Measurements from ENCODE around the gene HOXC4.

Gene HOXC4

DNA sequence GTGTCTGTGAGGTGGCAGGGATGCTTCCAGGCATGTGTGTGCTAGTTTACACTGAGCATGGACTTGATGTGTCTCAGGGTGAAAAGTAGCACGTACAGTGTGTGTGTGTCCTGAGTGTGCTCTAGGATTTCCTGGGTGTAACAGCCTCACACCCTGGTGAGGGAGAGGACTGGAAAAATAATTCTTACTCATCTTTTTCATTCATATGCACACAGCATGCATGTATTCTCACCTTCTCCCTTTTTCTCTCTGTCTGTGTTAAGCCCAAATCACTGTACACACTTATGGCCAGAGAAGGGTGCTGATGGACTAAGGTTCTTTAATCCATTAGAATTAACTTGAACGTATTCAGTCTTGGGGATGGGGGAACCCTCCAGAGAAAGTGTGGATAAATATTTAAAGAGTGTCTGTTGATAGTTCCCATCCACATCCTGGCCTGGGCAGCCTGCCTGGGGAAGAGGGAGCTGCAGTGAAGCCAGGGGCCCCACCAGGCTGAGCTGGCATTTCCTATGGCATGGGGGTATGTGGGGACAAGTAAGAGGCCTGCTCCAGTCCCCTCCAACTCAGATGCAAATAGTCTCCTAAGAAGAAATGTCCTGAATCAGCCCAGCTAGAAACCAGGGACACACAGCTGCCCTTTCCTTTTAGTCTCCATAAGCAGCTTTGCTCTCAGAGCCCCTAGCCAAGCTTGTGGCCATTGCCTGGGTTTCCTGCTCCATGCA, 45.9 kb upstream of the HOXC4 start (continued):
- TF ChIP-seq ZNF585B (tag by site-specific recombination; IDR thresholded peaks at IDR 0.05) (no peak), ZNF600 (tag by site-specific recombination; IDR thresholded peaks at IDR 0.05) (peak; percentile 16; the same call in 1 of the 2 replicates)

DNA sequence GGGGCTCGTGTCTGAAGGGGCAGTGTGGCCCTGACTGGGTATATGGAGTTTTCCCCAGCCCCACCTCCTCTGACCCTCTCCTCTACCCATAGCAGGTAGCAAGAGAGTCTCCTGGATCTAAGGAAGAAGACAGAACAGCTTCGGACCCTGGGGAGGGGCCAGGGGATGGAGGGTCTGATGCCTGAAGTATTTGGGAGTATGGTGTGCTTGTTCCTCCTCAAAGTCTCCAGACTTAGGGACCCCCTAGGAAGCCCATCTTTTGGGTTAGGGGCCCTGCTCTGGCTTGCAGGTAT, 45.4 kb upstream of the HOXC4 start:
- no peak overlapping the region for H3K4me3 ChIP-seq (ENCODE audit: low read depth, low read length)

More for the DNA sequence above, 45.4 kb upstream of the HOXC4 start:
- Histone ChIP-seq H3K4me1 (ENCODE audit: control insufficient read depth, insufficient read depth, low read length) (peaks cover 35% of the 10 kb centered on the region), H3K36me3 (ENCODE audit: control insufficient read depth in 2 of 2, insufficient read depth in 1 of 2, low read length in 2 of 2) (peaks cover 3 to 6% of the 10 kb centered on the region in 2 experiments; a peak in 1 of 3 replicates), H3K9me3 (ENCODE audit: control insufficient read depth, insufficient read depth, low read depth, low read length) (no peaks in the 10 kb centered on the region), H3K27ac (ENCODE audit: extremely low read depth, low read depth, low read length) (peak overlapping the region; percentile 57; the same call in 1 of the 2 replicates)
- ChIA-PET POLR2A (interaction anchor here (0.6 to 2.6 kb wide), 9 partner anchors 8 to 271 kb away, joined by 3 to 39 read pairs (median 8); partner anchors contain the start of genes CBX5, HOXC5 and HOXC9), CTCF (interaction anchor here (0.7 to 7.9 kb wide), 21 partner anchors 8 to 261 kb away, joined by 3 to 111 read pairs (median 7); partner anchors contain the start of genes HOXC5 and SMUG1)
- TF ChIP-seq ZNF558 (tag by site-specific recombination; IDR thresholded peaks at IDR 0.05): no peak
- TF ChIP-seq, protein P1, sequence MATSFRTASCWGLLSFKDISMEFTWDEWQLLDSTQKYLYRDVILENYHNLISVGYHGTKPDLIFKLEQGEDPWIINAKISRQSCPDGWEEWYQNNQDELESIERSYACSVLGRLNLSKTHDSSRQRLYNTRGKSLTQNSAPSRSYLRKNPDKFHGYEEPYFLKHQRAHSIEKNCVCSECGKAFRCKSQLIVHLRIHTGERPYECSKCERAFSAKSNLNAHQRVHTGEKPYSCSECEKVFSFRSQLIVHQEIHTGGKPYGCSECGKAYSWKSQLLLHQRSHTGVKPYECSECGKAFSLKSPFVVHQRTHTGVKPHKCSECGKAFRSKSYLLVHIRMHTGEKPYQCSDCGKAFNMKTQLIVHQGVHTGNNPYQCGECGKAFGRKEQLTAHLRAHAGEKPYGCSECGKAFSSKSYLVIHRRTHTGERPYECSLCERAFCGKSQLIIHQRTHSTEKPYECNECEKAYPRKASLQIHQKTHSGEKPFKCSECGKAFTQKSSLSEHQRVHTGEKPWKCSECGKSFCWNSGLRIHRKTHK (tag by site-specific recombination; IDR thresholded peaks at IDR 0.05): no peak
- TF ChIP-seq, protein P2, sequence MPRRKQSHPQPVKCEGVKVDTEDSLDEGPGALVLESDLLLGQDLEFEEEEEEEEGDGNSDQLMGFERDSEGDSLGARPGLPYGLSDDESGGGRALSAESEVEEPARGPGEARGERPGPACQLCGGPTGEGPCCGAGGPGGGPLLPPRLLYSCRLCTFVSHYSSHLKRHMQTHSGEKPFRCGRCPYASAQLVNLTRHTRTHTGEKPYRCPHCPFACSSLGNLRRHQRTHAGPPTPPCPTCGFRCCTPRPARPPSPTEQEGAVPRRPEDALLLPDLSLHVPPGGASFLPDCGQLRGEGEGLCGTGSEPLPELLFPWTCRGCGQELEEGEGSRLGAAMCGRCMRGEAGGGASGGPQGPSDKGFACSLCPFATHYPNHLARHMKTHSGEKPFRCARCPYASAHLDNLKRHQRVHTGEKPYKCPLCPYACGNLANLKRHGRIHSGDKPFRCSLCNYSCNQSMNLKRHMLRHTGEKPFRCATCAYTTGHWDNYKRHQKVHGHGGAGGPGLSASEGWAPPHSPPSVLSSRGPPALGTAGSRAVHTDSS (tag by site-specific recombination; IDR thresholded peaks at IDR 0.05): no peak
- no peak for TF ChIP-seq ZNF146 (tag by site-specific recombination; IDR thresholded peaks at IDR 0.05)
- no peak for TF ChIP-seq GLI4 (tag by site-specific recombination; IDR thresholded peaks at IDR 0.05)
- no peak for TF ChIP-seq ZNF114 (tag by site-specific recombination; IDR thresholded peaks at IDR 0.05)
- 0 out of 2 replicates have a peak, but pooled peaks have one; percentile 40 for TF ChIP-seq SCRT2 (tag by site-specific recombination; IDR thresholded peaks at IDR 0.05)
- TF ChIP-seq, protein P3, sequence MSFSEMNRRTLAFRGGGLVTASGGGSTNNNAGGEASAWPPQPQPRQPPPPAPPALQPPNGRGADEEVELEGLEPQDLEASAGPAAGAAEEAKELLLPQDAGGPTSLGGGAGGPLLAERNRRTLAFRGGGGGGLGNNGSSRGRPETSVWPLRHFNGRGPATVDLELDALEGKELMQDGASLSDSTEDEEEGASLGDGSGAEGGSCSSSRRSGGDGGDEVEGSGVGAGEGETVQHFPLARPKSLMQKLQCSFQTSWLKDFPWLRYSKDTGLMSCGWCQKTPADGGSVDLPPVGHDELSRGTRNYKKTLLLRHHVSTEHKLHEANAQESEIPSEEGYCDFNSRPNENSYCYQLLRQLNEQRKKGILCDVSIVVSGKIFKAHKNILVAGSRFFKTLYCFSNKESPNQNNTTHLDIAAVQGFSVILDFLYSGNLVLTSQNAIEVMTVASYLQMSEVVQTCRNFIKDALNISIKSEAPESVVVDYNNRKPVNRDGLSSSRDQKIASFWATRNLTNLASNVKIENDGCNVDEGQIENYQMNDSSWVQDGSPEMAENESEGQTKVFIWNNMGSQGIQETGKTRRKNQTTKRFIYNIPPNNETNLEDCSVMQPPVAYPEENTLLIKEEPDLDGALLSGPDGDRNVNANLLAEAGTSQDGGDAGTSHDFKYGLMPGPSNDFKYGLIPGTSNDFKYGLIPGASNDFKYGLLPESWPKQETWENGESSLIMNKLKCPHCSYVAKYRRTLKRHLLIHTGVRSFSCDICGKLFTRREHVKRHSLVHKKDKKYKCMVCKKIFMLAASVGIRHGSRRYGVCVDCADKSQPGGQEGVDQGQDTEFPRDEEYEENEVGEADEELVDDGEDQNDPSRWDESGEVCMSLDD (tag by site-specific recombination; IDR thresholded peaks at IDR 0.05): no peak
- TF ChIP-seq, protein P4, sequence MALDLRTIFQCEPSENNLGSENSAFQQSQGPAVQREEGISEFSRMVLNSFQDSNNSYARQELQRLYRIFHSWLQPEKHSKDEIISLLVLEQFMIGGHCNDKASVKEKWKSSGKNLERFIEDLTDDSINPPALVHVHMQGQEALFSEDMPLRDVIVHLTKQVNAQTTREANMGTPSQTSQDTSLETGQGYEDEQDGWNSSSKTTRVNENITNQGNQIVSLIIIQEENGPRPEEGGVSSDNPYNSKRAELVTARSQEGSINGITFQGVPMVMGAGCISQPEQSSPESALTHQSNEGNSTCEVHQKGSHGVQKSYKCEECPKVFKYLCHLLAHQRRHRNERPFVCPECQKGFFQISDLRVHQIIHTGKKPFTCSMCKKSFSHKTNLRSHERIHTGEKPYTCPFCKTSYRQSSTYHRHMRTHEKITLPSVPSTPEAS (tag by site-specific recombination; IDR thresholded peaks at IDR 0.05): no peak
- TF ChIP-seq ZFP37 (tag by site-specific recombination; IDR thresholded peaks at IDR 0.05): no peak
- TF ChIP-seq, protein P5, sequence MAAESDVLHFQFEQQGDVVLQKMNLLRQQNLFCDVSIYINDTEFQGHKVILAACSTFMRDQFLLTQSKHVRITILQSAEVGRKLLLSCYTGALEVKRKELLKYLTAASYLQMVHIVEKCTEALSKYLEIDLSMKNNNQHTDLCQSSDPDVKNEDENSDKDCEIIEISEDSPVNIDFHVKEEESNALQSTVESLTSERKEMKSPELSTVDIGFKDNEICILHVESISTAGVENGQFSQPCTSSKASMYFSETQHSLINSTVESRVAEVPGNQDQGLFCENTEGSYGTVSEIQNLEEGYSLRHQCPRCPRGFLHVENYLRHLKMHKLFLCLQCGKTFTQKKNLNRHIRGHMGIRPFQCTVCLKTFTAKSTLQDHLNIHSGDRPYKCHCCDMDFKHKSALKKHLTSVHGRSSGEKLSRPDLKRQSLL (tag by site-specific recombination; IDR thresholded peaks at IDR 0.05): no peak
- TF ChIP-seq, protein P6, sequence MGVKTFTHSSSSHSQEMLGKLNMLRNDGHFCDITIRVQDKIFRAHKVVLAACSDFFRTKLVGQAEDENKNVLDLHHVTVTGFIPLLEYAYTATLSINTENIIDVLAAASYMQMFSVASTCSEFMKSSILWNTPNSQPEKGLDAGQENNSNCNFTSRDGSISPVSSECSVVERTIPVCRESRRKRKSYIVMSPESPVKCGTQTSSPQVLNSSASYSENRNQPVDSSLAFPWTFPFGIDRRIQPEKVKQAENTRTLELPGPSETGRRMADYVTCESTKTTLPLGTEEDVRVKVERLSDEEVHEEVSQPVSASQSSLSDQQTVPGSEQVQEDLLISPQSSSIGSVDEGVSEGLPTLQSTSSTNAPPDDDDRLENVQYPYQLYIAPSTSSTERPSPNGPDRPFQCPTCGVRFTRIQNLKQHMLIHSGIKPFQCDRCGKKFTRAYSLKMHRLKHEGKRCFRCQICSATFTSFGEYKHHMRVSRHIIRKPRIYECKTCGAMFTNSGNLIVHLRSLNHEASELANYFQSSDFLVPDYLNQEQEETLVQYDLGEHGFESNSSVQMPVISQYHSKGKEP (tag by site-specific recombination; IDR thresholded peaks at IDR 0.05): no peak
- TF ChIP-seq ZNF623 (tag by site-specific recombination; IDR thresholded peaks at IDR 0.05): no peak
- no peak for TF ChIP-seq ZNF266 (tag by site-specific recombination; IDR thresholded peaks at IDR 0.05; ENCODE audit: low read depth)
- TF ChIP-seq ZNF394 (tag by site-specific recombination; IDR thresholded peaks at IDR 0.05; ENCODE audit: borderline replicate concordance): no peak
- TF ChIP-seq ZNF311 (tag by site-specific recombination; IDR thresholded peaks at IDR 0.05; ENCODE audit: borderline replicate concordance): no peak
- TF ChIP-seq ZNF529 (tag by site-specific recombination; IDR thresholded peaks at IDR 0.05; ENCODE audit: insufficient replicate concordance): no peak
- TF ChIP-seq SP3 (tag by site-specific recombination; IDR thresholded peaks at IDR 0.05): no peak
- peak; percentile 48 for TF ChIP-seq ZBTB20 (tag by site-specific recombination; IDR thresholded peaks at IDR 0.05)
- TF ChIP-seq ZNF404 (tag by site-specific recombination; IDR thresholded peaks at IDR 0.05): no peak
- TF ChIP-seq ZBTB48 (tag by site-specific recombination; IDR thresholded peaks at IDR 0.05): peak; percentile 50; the same call in 1 of the 2 replicates

All from HEK293 (cell line).